IMR-90 (cell line): ENCODE data around the gene PPP1R27.

ENCODE experiments used
- CEBPB ChIP-seq: IDR thresholded peaks from 2 replicates; pipeline ENCODE4 v1.6.1; 2012; ENCODE audit warnings: low read depth, low read length, improper control_type of control experiment
- CTCF ChIP-seq: conservative IDR thresholded peaks from 2 replicates; pipeline ENCODE4 v1.5.1; 2012; ENCODE audit warnings: mild to moderate bottlenecking, low read depth, low read length, improper control_type of control experiment
- POLR2A ChIP-seq: IDR thresholded peaks from 2 replicates; pipeline ENCODE4 v1.6.1; 2012; ENCODE audit warnings: mild to moderate bottlenecking, low read depth, low read length
- RAD21 ChIP-seq: IDR thresholded peaks from 2 replicates; pipeline ENCODE4 v1.6.1; 2012; ENCODE audit warnings: low read length, improper control_type of control experiment

- no peak for TF ChIP-seq CEBPB
- TF ChIP-seq RAD21, result no peak
- TF ChIP-seq POLR2A, result no peak
- TF ChIP-seq CTCF, result no peak
Measured at GRCh38 chr17:81879121-81879520, 44.3 kb upstream of the PPP1R27 start.
